GM12891 (cell line): ENCODE data around the gene FEN1.

Source experiments
- POLR2A ChIP-seq: IDR thresholded peaks from 2 replicates; pipeline ENCODE4 v1.6.1; 2011; ENCODE audit warnings: low read depth, low read length, control low read depth
- POLR2AphosphoS5 ChIP-seq: IDR thresholded peaks from 2 replicates; pipeline ENCODE4 v1.6.1; 2011; ENCODE audit warnings: low read depth, low read length, control low read depth
- POU2F2 ChIP-seq: IDR thresholded peaks from 2 replicates; pipeline ENCODE4 v1.6.1; 2011; ENCODE audit warnings: low read depth, mild to moderate bottlenecking, control low read depth, low read length, moderate library complexity
- SPI1 ChIP-seq: IDR thresholded peaks from 2 replicates; pipeline ENCODE4 v1.6.1; 2011; ENCODE audit warnings: low read depth, low read length, control low read depth
- TAF1 ChIP-seq: IDR thresholded peaks from 2 replicates; pipeline ENCODE4 v1.6.1; 2011; ENCODE audit warnings: low read depth, low read length, control low read depth

GRCh38 chr11:61795876-61796526, 3.3 kb downstream of the FEN1 start:
- no peak for TF ChIP-seq POLR2A
- no peak for TF ChIP-seq POLR2AphosphoS5
- no peak for TF ChIP-seq SPI1
- no peak for TF ChIP-seq TAF1
- TF ChIP-seq POU2F2: no peak
